Osteocyte (in vitro differentiated cells): ENCODE data around the gene PTX3. TPM values are rescaled to one million over a fixed set of nuclear protein-coding genes. Genes with fewer than 3 reads are reported as not detected.

Source experiments
- DNase-seq: peaks from one replicate; pipeline ENCODE4 v3.0.0; 2021; ENCODE audit warnings: mixed read lengths; ENCODE audit not compliant: unreplicated experiment; ENCODE audit errors: extremely low spot score
- H3K27ac Mint-ChIP-seq: one replicate; pipeline ENCODE4 v1.8.0; 2021; ENCODE audit warnings: mild to moderate bottlenecking, mixed read lengths; ENCODE audit not compliant: unreplicated experiment
- H3K27me3 Mint-ChIP-seq: one replicate; pipeline ENCODE4 v1.8.0; 2021; ENCODE audit warnings: mixed read lengths; ENCODE audit not compliant: unreplicated experiment
- H3K36me3 Mint-ChIP-seq: one replicate; pipeline ENCODE4 v1.8.0; 2021; ENCODE audit warnings: mixed read lengths; ENCODE audit not compliant: unreplicated experiment
- H3K4me1 Mint-ChIP-seq: one replicate; pipeline ENCODE4 v1.8.0; 2021; ENCODE audit warnings: mixed read lengths; ENCODE audit not compliant: unreplicated experiment
- H3K4me3 Mint-ChIP-seq: one replicate; pipeline ENCODE4 v1.8.0; 2021; ENCODE audit warnings: mild to moderate bottlenecking, moderate library complexity, mixed read lengths; ENCODE audit not compliant: unreplicated experiment
- H3K9me3 Mint-ChIP-seq: one replicate; pipeline ENCODE4 v1.8.0; 2021; ENCODE audit warnings: mixed read lengths; ENCODE audit not compliant: unreplicated experiment
- total RNA-seq: library from RNA; stranded (reverse); gene quantifications from 2 replicates; pipeline ENCODE4 v1.2.1, GENCODE V29; 2021
- TF ChIP-seq, protein P1 (sequence below): fragments of 200-600 bp; sonication (generic); IDR thresholded peaks from 2 replicates; pipeline ENCODE4 v1.5.0; 2021; ENCODE audit warnings: antibody characterized with exemption, mild to moderate bottlenecking, moderate library complexity

Gene PTX3
- total RNA-seq, 1 donor from 2014 or later: 51.8 TPM

DNA sequence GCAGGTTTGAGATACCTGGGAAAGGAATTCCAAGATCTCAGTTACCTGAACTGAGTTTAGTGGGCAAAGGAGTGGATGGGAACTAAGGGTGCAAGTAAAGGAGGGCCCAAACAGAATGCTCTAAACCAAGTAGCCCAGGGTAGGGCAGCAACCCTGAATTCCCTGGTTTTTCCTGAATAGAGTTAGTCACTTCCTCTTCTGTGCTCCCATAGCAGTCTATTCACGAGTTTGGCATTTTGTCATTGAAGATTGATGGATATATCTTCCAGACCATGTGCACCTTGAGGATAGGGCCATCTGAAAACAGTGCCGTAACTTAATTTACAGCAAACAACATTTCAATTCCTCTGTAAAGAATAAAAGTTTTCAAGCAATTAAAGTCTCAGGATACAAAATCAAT, 18.5 kb upstream of the PTX3 start:
- no peak for DNase-seq
- Mint-ChIP-seq H3K4me3 (no peak overlapping the region), H3K27me3 (no peaks in the 10 kb centered on the region), H3K27ac (no peak overlapping the region), H3K36me3 (no peaks in the 10 kb centered on the region), H3K4me1 (peaks cover 9% of the 10 kb centered on the region), H3K9me3 (no peaks in the 10 kb centered on the region)
- TF ChIP-seq, protein P1, sequence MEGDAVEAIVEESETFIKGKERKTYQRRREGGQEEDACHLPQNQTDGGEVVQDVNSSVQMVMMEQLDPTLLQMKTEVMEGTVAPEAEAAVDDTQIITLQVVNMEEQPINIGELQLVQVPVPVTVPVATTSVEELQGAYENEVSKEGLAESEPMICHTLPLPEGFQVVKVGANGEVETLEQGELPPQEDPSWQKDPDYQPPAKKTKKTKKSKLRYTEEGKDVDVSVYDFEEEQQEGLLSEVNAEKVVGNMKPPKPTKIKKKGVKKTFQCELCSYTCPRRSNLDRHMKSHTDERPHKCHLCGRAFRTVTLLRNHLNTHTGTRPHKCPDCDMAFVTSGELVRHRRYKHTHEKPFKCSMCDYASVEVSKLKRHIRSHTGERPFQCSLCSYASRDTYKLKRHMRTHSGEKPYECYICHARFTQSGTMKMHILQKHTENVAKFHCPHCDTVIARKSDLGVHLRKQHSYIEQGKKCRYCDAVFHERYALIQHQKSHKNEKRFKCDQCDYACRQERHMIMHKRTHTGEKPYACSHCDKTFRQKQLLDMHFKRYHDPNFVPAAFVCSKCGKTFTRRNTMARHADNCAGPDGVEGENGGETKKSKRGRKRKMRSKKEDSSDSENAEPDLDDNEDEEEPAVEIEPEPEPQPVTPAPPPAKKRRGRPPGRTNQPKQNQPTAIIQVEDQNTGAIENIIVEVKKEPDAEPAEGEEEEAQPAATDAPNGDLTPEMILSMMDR: no peak

DNA sequence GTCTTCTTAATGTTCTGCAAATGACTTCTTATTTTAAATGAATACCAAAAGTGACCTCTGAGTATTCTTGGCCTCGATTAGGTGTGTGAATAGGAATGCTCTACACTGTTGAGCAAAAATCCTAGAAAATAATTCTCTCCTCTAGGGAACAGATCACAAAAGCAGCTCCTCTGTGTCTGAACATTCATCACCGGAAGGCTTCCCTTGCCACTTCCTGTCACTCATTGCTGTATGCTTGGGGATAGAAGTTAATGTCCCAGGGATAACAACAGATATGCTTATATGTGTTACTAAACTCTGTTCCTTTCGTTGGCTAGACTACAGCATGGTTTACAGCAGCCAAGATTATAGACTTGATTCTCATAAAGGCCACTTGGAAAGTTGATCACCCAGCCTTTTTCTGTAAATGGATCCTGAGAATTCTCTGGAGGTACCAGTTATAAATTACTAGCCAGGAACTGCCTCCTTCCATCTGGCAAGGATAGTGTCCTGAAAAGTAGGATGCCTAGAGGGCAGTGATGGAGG, 16.0 kb upstream of the PTX3 start:
- no peak overlapping the region for H3K27ac Mint-ChIP-seq
- H3K4me3 Mint-ChIP-seq: no peak overlapping the region
- H3K4me1 Mint-ChIP-seq: peaks cover 13% of the 10 kb centered on the region
- no peaks in the 10 kb centered on the region for H3K27me3 Mint-ChIP-seq
- H3K9me3 Mint-ChIP-seq: peaks cover 4% of the 10 kb centered on the region
- H3K36me3 Mint-ChIP-seq: peaks cover 2% of the 10 kb centered on the region
- TF ChIP-seq, protein P1: no peak
- DNase-seq: no peak

DNA sequence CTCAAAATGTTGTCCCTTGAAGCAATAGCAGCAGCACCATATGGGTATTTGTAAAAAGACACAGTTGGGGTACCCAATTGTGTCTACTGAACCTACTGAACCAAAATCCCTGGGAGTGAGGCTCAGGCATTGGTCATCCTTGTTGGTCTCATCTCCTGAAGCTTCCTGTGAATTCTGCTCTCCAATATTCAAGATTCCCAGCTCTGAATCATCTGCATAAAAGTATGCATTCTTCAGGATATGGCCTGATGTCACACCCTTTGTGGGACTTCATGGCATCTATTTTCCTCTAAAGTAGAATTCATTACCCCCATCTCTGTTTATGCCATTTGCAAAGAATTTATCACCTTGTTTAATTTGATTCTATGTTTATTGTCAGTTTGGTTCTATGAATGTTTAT, 13.3 kb upstream of the PTX3 start:
- H3K4me1 Mint-ChIP-seq: peaks cover 4% of the 10 kb centered on the region
- H3K9me3 Mint-ChIP-seq: peaks cover 4% of the 10 kb centered on the region
- H3K27me3 Mint-ChIP-seq: no peaks in the 10 kb centered on the region
- H3K27ac Mint-ChIP-seq: no peak overlapping the region
- no peak for DNase-seq
- H3K4me3 Mint-ChIP-seq: no peak overlapping the region
- TF ChIP-seq, protein P1: no peak
- peaks cover 2% of the 10 kb centered on the region for H3K36me3 Mint-ChIP-seq

DNA sequence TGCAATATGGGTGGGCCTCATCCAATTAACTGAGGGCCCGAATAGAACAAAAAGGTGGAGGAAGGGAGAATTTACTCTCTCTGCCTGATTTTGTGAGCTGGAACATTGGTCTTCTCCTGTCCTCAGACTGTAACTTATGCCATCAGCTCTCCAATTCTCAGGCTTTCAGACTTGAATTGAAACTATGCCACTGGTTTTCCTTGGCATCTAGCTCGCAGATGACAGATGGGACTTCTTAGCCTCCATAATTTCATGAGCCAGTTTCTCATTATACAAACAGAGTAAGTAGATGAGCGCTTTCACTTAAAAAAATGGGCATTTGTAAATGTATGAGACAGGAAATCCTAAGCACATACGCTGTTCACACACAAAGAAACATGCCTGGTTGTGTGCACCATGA, 8.7 kb upstream of the PTX3 start:
- no peak for DNase-seq
- no peak overlapping the region for H3K4me3 Mint-ChIP-seq

DNA sequence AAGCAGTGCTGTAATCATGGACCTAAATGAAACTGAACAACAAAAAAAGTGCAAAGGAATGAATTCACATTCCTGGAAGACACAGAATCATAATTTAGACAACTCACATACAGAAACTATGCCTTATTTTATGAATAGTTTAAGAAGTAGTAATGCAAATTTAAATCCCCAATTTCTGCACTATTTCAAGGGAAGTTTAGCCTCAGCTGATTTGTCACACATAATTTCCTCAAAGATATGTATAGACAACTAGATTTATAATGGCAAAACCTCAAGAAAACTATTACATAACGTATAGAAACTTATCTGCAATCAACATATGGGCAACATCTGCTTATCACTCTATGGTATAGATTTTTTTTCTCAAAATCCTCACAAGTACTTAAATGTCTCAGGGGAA, 7.8 kb upstream of the PTX3 start:
- no peak overlapping the region for H3K27ac Mint-ChIP-seq
- peaks cover 2% of the 10 kb centered on the region for H3K36me3 Mint-ChIP-seq
- no peak for DNase-seq
- no peaks in the 10 kb centered on the region for H3K27me3 Mint-ChIP-seq
- peaks cover 4% of the 10 kb centered on the region for H3K9me3 Mint-ChIP-seq
- peaks cover 19% of the 10 kb centered on the region for H3K4me1 Mint-ChIP-seq
- H3K4me3 Mint-ChIP-seq: no peak overlapping the region
- TF ChIP-seq, protein P1: no peak

More for the DNA sequence above, 8.7 kb upstream of the PTX3 start:
- Mint-ChIP-seq H3K4me1 (peaks cover 23% of the 10 kb centered on the region), H3K36me3 (peaks cover 2% of the 10 kb centered on the region), H3K27me3 (no peaks in the 10 kb centered on the region), H3K27ac (no peak overlapping the region), H3K9me3 (peaks cover 4% of the 10 kb centered on the region)
- TF ChIP-seq, protein P1: no peak
